H9 (cell line): Measurements from ENCODE around the gene HES4. TPM values are rescaled to one million over a fixed set of nuclear protein-coding genes. Genes with fewer than 3 reads are reported as not detected.
A peak's percentile ranks its signal among the peaks of the same experiment; 100 is the strongest.

Source experiments
- DNase-seq: peaks from one replicate; pipeline ENCODE4 v3.0.0-alpha.2; 2017
- H2AFZ ChIP-seq: one replicate; pipeline ENCODE4 v1.6.1; 2013; ENCODE audit warnings: mild to moderate bottlenecking, low read length, control low read depth, moderate library complexity
- H2AK5ac ChIP-seq: 2 replicates; pipeline ENCODE4 v1.6.1; 2013; ENCODE audit warnings: low read length, control low read depth, mixed read lengths; ENCODE audit not compliant: insufficient read length
- H2BK120ac ChIP-seq: one replicate; pipeline ENCODE4 v1.6.1; 2013; ENCODE audit warnings: low read depth, mild to moderate bottlenecking, low read length, control low read depth, inconsistent platforms; ENCODE audit not compliant: poor library complexity, severe bottlenecking
- H2BK12ac ChIP-seq: 2 replicates; pipeline ENCODE4 v1.6.1; 2013; ENCODE audit warnings: low read length, control low read depth, mixed read lengths, low read depth; ENCODE audit not compliant: insufficient read length
- H2BK15ac ChIP-seq: 2 replicates; pipeline ENCODE4 v1.6.1; 2013; ENCODE audit warnings: low read depth, low read length, control low read depth
- H2BK20ac ChIP-seq: one replicate; pipeline ENCODE4 v1.6.1; 2013; ENCODE audit warnings: low read depth, mild to moderate bottlenecking, low read length, control low read depth, inconsistent platforms; ENCODE audit not compliant: poor library complexity, severe bottlenecking
- H2BK5ac ChIP-seq: 2 replicates; pipeline ENCODE4 v1.6.1; 2013; ENCODE audit warnings: low read length, control low read depth, mixed read lengths; ENCODE audit not compliant: insufficient read length
- H3K14ac ChIP-seq: 2 replicates; pipeline ENCODE4 v1.6.1; 2013; ENCODE audit warnings: low read length, control low read depth; ENCODE audit not compliant: insufficient read depth
- H3K18ac ChIP-seq: 2 replicates; pipeline ENCODE4 v1.6.1; 2013; ENCODE audit warnings: low read depth, mild to moderate bottlenecking, mixed read lengths, low read length, control low read depth; ENCODE audit not compliant: insufficient read length
- H3K23ac ChIP-seq: 2 replicates; pipeline ENCODE4 v1.6.1; 2013; ENCODE audit warnings: low read length, control low read depth, mixed read lengths, low read depth; ENCODE audit not compliant: insufficient read length
- H3K23me2 ChIP-seq: 2 replicates; pipeline ENCODE4 v1.6.1; 2013; ENCODE audit warnings: low read depth, mild to moderate bottlenecking, mixed read lengths, low read length, control low read depth; ENCODE audit not compliant: insufficient read length, poor library complexity, severe bottlenecking
- H3K27ac ChIP-seq: 2 replicates; pipeline ENCODE4 v1.5.1; 2013; ENCODE audit warnings: low read length, control low read depth, mixed read lengths, low read depth; ENCODE audit not compliant: insufficient read length
- H3K27me3 ChIP-seq: 2 replicates; pipeline ENCODE4 v1.6.1; 2013; ENCODE audit warnings: low read length, control low read depth, inconsistent platforms; ENCODE audit not compliant: insufficient read depth
- H3K4ac ChIP-seq: 2 replicates; pipeline ENCODE4 v1.6.1; 2013; ENCODE audit warnings: low read depth, mild to moderate bottlenecking, control low read depth, inconsistent platforms, low read length, moderate library complexity
- H3K4me1 ChIP-seq: 2 replicates; pipeline ENCODE4 v1.6.1; 2013; ENCODE audit warnings: low read length, control low read depth, inconsistent platforms; ENCODE audit not compliant: insufficient read depth
- H3K4me2 ChIP-seq: 2 replicates; pipeline ENCODE4 v1.6.1; 2013; ENCODE audit warnings: low read length, control low read depth, mixed read lengths; ENCODE audit not compliant: insufficient read length, insufficient read depth
- H3K56ac ChIP-seq: 2 replicates; pipeline ENCODE4 v1.6.1; 2013; ENCODE audit warnings: low read depth, mild to moderate bottlenecking, mixed read lengths, low read length, control low read depth; ENCODE audit not compliant: insufficient read length
- H3K79me1 ChIP-seq: 2 replicates; pipeline ENCODE4 v1.6.1; 2013; ENCODE audit warnings: low read depth, mild to moderate bottlenecking, moderate library complexity, low read length, control low read depth, inconsistent platforms; ENCODE audit not compliant: insufficient read depth, poor library complexity, severe bottlenecking
- H3K79me2 ChIP-seq: 2 replicates; pipeline ENCODE4 v1.6.1; 2013; ENCODE audit warnings: low read length, control low read depth, inconsistent platforms; ENCODE audit not compliant: insufficient read depth
- H3K9ac ChIP-seq: 2 replicates; pipeline ENCODE4 v1.6.1; 2013; ENCODE audit warnings: low read length, control low read depth, mixed read lengths; ENCODE audit not compliant: insufficient read length; ENCODE audit errors: extremely low read depth
- H3K9me3 ChIP-seq: one replicate; pipeline ENCODE4 v1.6.1; 2013; ENCODE audit warnings: low read depth, low read length, inconsistent platforms; ENCODE audit not compliant: control insufficient read depth
- H3T11ph ChIP-seq: one replicate; pipeline ENCODE4 v1.6.1; 2013; ENCODE audit warnings: mild to moderate bottlenecking, low read length, control low read depth, inconsistent platforms
- H4K20me1 ChIP-seq: one replicate; pipeline ENCODE4 v1.6.1; 2013; ENCODE audit not compliant: control insufficient read depth, insufficient read length, insufficient read depth
- H4K5ac ChIP-seq: 2 replicates; pipeline ENCODE4 v1.6.1; 2013; ENCODE audit warnings: low read depth, mild to moderate bottlenecking, mixed read lengths, low read length, control low read depth; ENCODE audit not compliant: insufficient read length
- H4K8ac ChIP-seq: replicated peaks from 2 replicates; pipeline ENCODE4 v1.6.1; 2013; ENCODE audit warnings: low read length, control low read depth, mixed read lengths, low read depth; ENCODE audit not compliant: insufficient read length
- H4K91ac ChIP-seq: 2 replicates; pipeline ENCODE4 v1.6.1; 2013; ENCODE audit warnings: low read depth, mild to moderate bottlenecking, moderate library complexity, mixed read lengths, low read length, control low read depth; ENCODE audit not compliant: insufficient read length
- H3K27ac Mint-ChIP-seq, 3 experiments: 2 replicates in 2 of 3; 3 replicates in 1 of 3; pipeline ENCODE4 v1.8.0; 2020 to 2021; ENCODE audit warnings: mixed read lengths in 3 of 3, mild to moderate bottlenecking in 1 of 3, moderate library complexity in 1 of 3
- H3K27me3 Mint-ChIP-seq: 2 replicates; pipeline ENCODE4 v1.8.0; 2021; ENCODE audit warnings: low read depth, mild to moderate bottlenecking, moderate library complexity, mixed read lengths
- H3K36me3 Mint-ChIP-seq, 3 experiments: 2 replicates in 2 of 3; 3 replicates in 1 of 3; pipeline ENCODE4 v1.8.0; 2020 to 2021; ENCODE audit warnings: low read depth in 3 of 3, mixed read lengths in 3 of 3; ENCODE audit not compliant: insufficient read depth in 1 of 3
- H3K4me1 Mint-ChIP-seq, 2 experiments: 2 replicates each; pipeline ENCODE4 v1.8.0; 2020; ENCODE audit warnings: mixed read lengths in 2 of 2
- H3K4me3 Mint-ChIP-seq, 2 experiments: 2 replicates in 1 of 2; 3 replicates in 1 of 2; pipeline ENCODE4 v1.8.0; 2020 to 2021; ENCODE audit warnings: mild to moderate bottlenecking in 2 of 2, mixed read lengths in 2 of 2, moderate library complexity in 1 of 2
- H3K9me3 Mint-ChIP-seq, 2 experiments: 2 replicates in 1 of 2; 3 replicates in 1 of 2; pipeline ENCODE4 v1.8.0; 2020; ENCODE audit warnings: mild to moderate bottlenecking in 2 of 2, mixed read lengths in 2 of 2, moderate library complexity in 1 of 2
- CTCF ChIP-seq: fragments of 200-600 bp; sonication (generic); conservative IDR thresholded peaks from 3 replicates; pipeline ENCODE4 v1.8.0; 2021; ENCODE audit warnings: antibody characterized with exemption, mild to moderate bottlenecking
- WGBS: extraction: QIAGEN DNeasy Blood & Tissue Kit; methylation state at CpG from one replicate; pipeline ENCODE4 v1.1.7; 2013; ENCODE audit warnings: missing lambda C conversion rate, low lambda C conversion rate, mixed read lengths; ENCODE audit not compliant: insufficient read length; ENCODE audit errors: extremely low coverage; 5-methylcytosine and 5-hydroxymethylcytosine counted together
- total RNA-seq: library from RNA; stranded (reverse); gene quantifications from 2 replicates; pipeline ENCODE4 v1.2.1, GENCODE V29; 2021

The HES4 gene
- total RNA-seq, 1 experiment from 2014 or later: 4.0 TPM

GRCh38 chr1:1038694-1039093 lies 38.8 kb upstream of the HES4 start:
- no peaks in the 10 kb centered on the region; the same call in 1 of the 2 replicates for H3K27me3 ChIP-seq
- H3T11ph ChIP-seq: no peak overlapping the region
- H2BK20ac ChIP-seq: no peak overlapping the region
- no peak overlapping the region for H4K91ac ChIP-seq
- no CpG with 5 or more reads among the region's 6 CpGs for WGBS
- H2BK15ac ChIP-seq: no peak overlapping the region
- H3K56ac ChIP-seq: no peak overlapping the region
- H3K79me2 ChIP-seq: no peaks in the 10 kb centered on the region
- H2BK5ac ChIP-seq: no peak overlapping the region
- no peak overlapping the region for H3K23ac ChIP-seq
- no peak overlapping the region for H2AFZ ChIP-seq
- no peak overlapping the region for H3K4me2 ChIP-seq
- Mint-ChIP-seq H3K27ac (no peak overlapping the region), H3K36me3 (peaks cover 6 to 34% (median 27%) of the 10 kb centered on the region in 3 experiments; a peak in 6 of 7 replicates), H3K9me3 (no peaks in the 10 kb centered on the region), H3K4me1 (peaks cover 7 to 17% of the 10 kb centered on the region in 2 experiments), H3K27me3 (peaks cover 51% of the 10 kb centered on the region), H3K4me3 (peak overlapping the region in 1 of 2 experiments; percentile 62; a peak in 1 of 5 replicates)
- H3K14ac ChIP-seq: no peak overlapping the region
- no peak for DNase-seq
- no peak overlapping the region for H3K27ac ChIP-seq
- no peak overlapping the region for H4K5ac ChIP-seq
- no peaks in the 10 kb centered on the region for H4K20me1 ChIP-seq
- H3K18ac ChIP-seq: no peak overlapping the region
- H4K8ac ChIP-seq: no peak overlapping the region
- no peak overlapping the region for H2BK12ac ChIP-seq
- H3K23me2 ChIP-seq: peaks cover 10% of the 10 kb centered on the region
- no peak for TF ChIP-seq CTCF
- H3K4ac ChIP-seq: no peak overlapping the region
- no peak overlapping the region for H2AK5ac ChIP-seq
- no peaks in the 10 kb centered on the region for H3K9me3 ChIP-seq
- H3K4me1 ChIP-seq: no peaks in the 10 kb centered on the region
- no peaks in the 10 kb centered on the region for H3K79me1 ChIP-seq
- H3K9ac ChIP-seq: no peak overlapping the region
- H2BK120ac ChIP-seq: no peak overlapping the region
